ENCODE measurements around the gene IL1F10.

IL1F10 gene

DNA sequence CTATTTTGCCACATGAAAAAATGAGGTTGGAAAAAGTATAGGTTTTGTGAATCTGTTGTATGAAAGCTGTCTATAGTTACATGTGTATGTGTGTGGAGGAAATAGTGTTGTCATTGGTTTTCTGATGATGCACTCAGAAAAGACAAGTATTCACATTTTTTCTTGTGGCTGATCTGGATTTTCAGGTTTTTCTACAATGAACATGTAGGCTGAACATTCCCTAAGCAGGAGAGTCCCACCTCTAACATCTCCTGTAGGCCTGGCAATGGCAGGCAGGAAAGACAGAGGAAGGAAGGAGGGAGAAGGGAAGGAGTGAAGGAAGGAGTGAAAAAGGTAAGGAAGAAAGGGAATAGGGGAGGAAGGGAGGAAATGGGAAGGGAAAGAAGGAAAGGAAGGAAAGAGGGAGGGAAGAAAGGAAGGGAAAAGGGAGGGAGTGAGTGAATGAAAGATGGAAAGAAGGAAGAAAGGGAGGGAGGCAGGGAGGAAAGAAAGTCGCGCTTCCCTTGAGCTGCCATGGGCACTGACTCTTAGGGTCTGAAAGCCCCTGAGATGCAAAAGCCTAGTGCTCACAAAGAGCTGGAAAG, 9.3 kb upstream of the IL1F10 start:
- Histone ChIP-seq H3K9me3 (ENCODE audit: control insufficient read depth in 2 of 2, low read length in 2 of 2) (peaks cover 0 to 2% of the 10 kb centered on the region in 2 donors), H3K4me3 (ENCODE audit: low read length in 2 of 2) (no peak overlapping the region), H3K27ac (ENCODE audit: low read depth in 2 of 2, low read length in 2 of 2) (no peak overlapping the region)

DNA sequence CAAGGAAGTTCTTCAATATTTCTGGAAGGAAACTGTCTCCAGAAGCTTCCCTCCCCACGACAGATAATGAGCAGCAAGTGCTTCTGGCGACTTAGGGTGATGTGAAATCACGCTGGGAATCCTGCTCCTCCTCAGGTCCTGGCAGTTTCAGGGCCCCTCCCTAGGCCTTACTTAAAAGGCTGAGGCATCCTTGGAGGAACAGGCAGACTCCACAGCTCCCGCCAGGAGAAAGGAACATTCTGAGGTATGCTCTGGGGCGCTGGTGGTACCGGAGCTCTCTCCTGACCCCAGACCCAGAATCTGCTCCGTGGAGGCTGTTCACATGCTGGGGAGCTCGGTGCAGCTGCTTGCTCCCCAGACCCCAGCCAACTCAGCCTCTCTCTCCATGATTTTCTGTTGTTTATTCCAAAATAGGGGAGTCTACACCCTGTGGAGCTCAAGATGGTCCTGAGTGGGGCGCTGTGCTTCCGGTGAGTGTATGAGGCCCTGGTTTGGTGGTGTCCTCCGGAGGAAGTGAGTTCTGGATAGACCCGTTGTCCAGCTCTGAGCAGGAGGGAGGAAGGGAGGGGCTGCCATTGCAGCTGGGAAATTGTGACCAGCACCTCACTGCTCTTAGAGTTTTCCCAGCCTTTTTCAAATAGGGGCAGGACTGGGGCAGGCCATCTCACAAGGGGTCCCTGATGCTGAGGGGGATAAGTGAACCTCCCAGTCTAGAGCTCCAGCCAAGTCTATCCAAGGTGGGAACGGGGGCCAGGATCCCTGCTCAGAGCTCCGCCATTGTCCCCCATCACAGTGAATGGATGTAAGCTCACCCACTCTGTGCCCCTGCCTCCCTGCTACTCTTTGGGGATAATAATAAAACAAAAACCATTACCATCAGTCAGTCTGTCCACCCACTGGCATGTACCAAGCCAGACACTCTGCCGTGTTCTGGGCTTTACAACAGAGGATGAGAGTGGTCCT, 8.5 kb upstream of the IL1F10 start, which contains the start of gene IL36RN:
IL36RN (plus strand) TSS at position 201 of the 963 bp plus-strand sequence; CDS start at position 442, 241 bp downstream.
- Histone ChIP-seq H3K9ac (ENCODE audit: low read depth in 1 of 2, low read length in 2 of 2) (no peak within 1 kb of the TSS), H3K4me3 (ENCODE audit: low read length in 2 of 2) (no peak within 1 kb of the TSS), H3K27me3 (ENCODE audit: control insufficient read depth in 2 of 2, insufficient read depth in 2 of 2, low read length in 2 of 2) (peaks cover 0 to 5% of the 10 kb centered on the region in 2 donors), H3K4me1 (ENCODE audit: control insufficient read depth in 2 of 2, insufficient read depth in 2 of 2, low read length in 2 of 2) (no peaks in the 10 kb centered on the region), H3K36me3 (ENCODE audit: control insufficient read depth in 2 of 2, insufficient read depth in 2 of 2, low read length in 2 of 2) (no peaks in the 10 kb centered on the region), H3K9me3 (ENCODE audit: control insufficient read depth in 2 of 2, low read length in 2 of 2) (peaks cover 0 to 2% of the 10 kb centered on the region in 2 donors), H3K27ac (ENCODE audit: low read depth in 2 of 2, low read length in 2 of 2) (no peak within 1 kb of the TSS)

More for the DNA sequence above, 9.3 kb upstream of the IL1F10 start:
- Histone ChIP-seq H3K36me3 (ENCODE audit: control insufficient read depth in 2 of 2, insufficient read depth in 2 of 2, low read length in 2 of 2) (no peaks in the 10 kb centered on the region), H3K27me3 (ENCODE audit: control insufficient read depth in 2 of 2, insufficient read depth in 2 of 2, low read length in 2 of 2) (peaks cover 0 to 5% of the 10 kb centered on the region in 2 donors), H3K4me1 (ENCODE audit: control insufficient read depth in 2 of 2, insufficient read depth in 2 of 2, low read length in 2 of 2) (no peaks in the 10 kb centered on the region), H3K9ac (ENCODE audit: low read depth in 1 of 2, low read length in 2 of 2) (no peak overlapping the region)

DNA sequence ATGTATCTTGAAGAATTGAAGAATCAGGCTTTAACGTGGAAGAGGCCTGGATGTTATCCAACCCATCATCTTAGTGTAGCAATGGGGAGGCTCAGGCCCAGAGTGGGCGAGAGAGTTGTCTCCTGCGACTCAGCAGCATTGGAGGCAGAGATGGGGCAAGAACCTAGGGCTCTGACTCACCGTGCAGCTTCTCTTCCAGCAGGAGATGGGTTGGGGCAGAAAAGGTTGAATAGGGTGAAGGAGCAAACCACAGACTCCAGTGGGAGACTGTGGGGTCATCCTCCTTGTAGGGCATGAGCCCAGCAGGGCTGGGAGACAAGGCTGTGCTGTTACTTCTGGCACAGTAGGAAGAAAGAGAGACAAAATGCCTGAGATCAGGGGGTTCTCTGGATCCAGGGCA, 7.4 kb upstream of the IL1F10 start:
- H3K36me3 ChIP-seq (ENCODE audit: control insufficient read depth in 2 of 2, insufficient read depth in 2 of 2, low read length in 2 of 2): no peaks in the 10 kb centered on the region
- H3K27ac ChIP-seq (ENCODE audit: low read depth in 2 of 2, low read length in 2 of 2): no peak overlapping the region
- H3K9me3 ChIP-seq (ENCODE audit: control insufficient read depth in 2 of 2, low read length in 2 of 2): no peaks in the 10 kb centered on the region
- H3K4me3 ChIP-seq (ENCODE audit: low read length in 2 of 2): no peak overlapping the region
- H3K9ac ChIP-seq (ENCODE audit: low read depth in 1 of 2, low read length in 2 of 2): no peak overlapping the region
- H3K27me3 ChIP-seq (ENCODE audit: control insufficient read depth in 2 of 2, insufficient read depth in 2 of 2, low read length in 2 of 2): peaks cover 0 to 5% of the 10 kb centered on the region in 2 donors
- no peaks in the 10 kb centered on the region for H3K4me1 ChIP-seq (ENCODE audit: control insufficient read depth in 2 of 2, insufficient read depth in 2 of 2, low read length in 2 of 2)

DNA sequence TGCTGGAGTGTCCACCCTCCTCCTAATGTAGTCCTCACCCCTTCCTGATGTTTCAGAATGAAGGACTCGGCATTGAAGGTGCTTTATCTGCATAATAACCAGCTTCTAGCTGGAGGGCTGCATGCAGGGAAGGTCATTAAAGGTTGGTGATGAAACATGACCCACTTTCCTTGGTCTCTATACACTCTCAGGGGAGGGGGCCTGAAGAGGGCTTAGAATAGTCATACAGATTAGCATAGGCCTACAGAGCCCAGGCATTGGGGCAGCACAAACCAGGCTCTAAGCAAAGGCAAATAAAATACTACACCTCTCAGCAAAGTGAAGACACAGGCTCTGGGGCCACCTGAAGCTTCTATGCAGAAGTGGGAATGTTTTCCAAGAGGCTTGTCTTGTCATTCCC, 7.0 kb upstream of the IL1F10 start:
- Histone ChIP-seq H3K4me1 (ENCODE audit: control insufficient read depth in 2 of 2, insufficient read depth in 2 of 2, low read length in 2 of 2) (no peaks in the 10 kb centered on the region), H3K27ac (ENCODE audit: low read depth in 2 of 2, low read length in 2 of 2) (no peak overlapping the region), H3K4me3 (ENCODE audit: low read length in 2 of 2) (no peak overlapping the region), H3K9ac (ENCODE audit: low read depth in 1 of 2, low read length in 2 of 2) (no peak overlapping the region), H3K36me3 (ENCODE audit: control insufficient read depth in 2 of 2, insufficient read depth in 2 of 2, low read length in 2 of 2) (no peaks in the 10 kb centered on the region), H3K27me3 (ENCODE audit: control insufficient read depth in 2 of 2, insufficient read depth in 2 of 2, low read length in 2 of 2) (peaks cover 0 to 5% of the 10 kb centered on the region in 2 donors), H3K9me3 (ENCODE audit: control insufficient read depth in 2 of 2, low read length in 2 of 2) (no peaks in the 10 kb centered on the region)

DNA sequence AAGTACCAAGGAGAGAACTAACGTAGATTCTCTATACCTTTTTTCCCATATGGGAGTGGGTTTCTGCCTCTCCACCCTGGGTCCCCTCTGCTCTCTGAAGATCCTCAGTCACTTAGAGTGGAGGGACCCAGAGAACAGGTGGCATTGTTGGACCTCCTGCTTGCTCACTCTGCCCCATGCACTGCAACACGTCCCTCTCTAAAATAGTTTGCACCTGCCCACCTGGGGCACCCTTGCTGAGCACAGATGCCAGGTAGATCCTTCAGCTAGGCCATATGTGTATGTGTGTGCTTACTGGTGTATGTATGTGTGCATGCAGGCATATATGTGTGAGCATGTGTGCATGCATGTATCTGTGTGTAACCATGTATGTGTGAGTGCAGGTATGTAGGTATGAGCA, 6.5 kb upstream of the IL1F10 start:
- no peaks in the 10 kb centered on the region for H3K36me3 ChIP-seq (ENCODE audit: control insufficient read depth in 2 of 2, insufficient read depth in 2 of 2, low read length in 2 of 2)
- H3K4me1 ChIP-seq (ENCODE audit: control insufficient read depth in 2 of 2, insufficient read depth in 2 of 2, low read length in 2 of 2): no peaks in the 10 kb centered on the region
- peaks cover 0 to 2% of the 10 kb centered on the region in 2 donors for H3K27me3 ChIP-seq (ENCODE audit: control insufficient read depth in 2 of 2, insufficient read depth in 2 of 2, low read length in 2 of 2)
- H3K4me3 ChIP-seq (ENCODE audit: low read length in 2 of 2): no peak overlapping the region
- no peak overlapping the region for H3K9ac ChIP-seq (ENCODE audit: low read depth in 1 of 2, low read length in 2 of 2)
- no peaks in the 10 kb centered on the region for H3K9me3 ChIP-seq (ENCODE audit: control insufficient read depth in 2 of 2, low read length in 2 of 2)
- H3K27ac ChIP-seq (ENCODE audit: low read depth in 2 of 2, low read length in 2 of 2): no peak overlapping the region

DNA sequence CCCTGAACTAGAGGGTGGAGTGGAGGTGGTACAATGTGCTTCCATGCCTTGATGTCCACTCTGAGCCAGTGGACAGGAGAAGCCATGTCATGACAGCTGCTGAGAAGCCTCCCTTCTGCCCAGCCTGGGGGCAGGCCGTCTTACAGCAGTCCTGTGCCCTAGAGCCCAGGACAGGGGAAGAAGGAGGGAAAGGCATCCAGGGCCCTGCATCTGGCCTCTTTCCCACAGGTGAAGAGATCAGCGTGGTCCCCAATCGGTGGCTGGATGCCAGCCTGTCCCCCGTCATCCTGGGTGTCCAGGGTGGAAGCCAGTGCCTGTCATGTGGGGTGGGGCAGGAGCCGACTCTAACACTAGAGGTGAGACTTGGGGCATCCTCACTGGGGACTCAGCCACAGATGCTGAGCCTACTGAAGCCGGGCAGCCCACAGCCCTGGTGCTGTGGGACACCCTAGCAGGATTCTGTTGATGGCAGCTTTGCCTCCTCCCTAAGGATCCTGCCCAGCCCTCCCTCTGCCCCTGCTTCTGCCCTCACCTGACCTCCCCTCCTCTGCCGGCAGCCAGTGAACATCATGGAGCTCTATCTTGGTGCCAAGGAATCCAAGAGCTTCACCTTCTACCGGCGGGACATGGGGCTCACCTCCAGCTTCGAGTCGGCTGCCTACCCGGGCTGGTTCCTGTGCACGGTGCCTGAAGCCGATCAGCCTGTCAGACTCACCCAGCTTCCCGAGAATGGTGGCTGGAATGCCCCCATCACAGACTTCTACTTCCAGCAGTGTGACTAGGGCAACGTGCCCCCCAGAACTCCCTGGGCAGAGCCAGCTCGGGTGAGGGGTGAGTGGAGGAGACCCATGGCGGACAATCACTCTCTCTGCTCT, 5.6 kb upstream of the IL1F10 start:
- Histone ChIP-seq H3K36me3 (ENCODE audit: control insufficient read depth in 2 of 2, insufficient read depth in 2 of 2, low read length in 2 of 2) (no peaks in the 10 kb centered on the region), H3K9ac (ENCODE audit: low read depth in 1 of 2, low read length in 2 of 2) (no peak overlapping the region), H3K4me1 (ENCODE audit: control insufficient read depth in 2 of 2, insufficient read depth in 2 of 2, low read length in 2 of 2) (no peaks in the 10 kb centered on the region), H3K27ac (ENCODE audit: low read depth in 2 of 2, low read length in 2 of 2) (no peak overlapping the region), H3K9me3 (ENCODE audit: control insufficient read depth in 2 of 2, low read length in 2 of 2) (no peaks in the 10 kb centered on the region), H3K4me3 (ENCODE audit: low read length in 2 of 2) (no peak overlapping the region), H3K27me3 (ENCODE audit: control insufficient read depth in 2 of 2, insufficient read depth in 2 of 2, low read length in 2 of 2) (peaks cover 0 to 2% of the 10 kb centered on the region in 2 donors)

DNA sequence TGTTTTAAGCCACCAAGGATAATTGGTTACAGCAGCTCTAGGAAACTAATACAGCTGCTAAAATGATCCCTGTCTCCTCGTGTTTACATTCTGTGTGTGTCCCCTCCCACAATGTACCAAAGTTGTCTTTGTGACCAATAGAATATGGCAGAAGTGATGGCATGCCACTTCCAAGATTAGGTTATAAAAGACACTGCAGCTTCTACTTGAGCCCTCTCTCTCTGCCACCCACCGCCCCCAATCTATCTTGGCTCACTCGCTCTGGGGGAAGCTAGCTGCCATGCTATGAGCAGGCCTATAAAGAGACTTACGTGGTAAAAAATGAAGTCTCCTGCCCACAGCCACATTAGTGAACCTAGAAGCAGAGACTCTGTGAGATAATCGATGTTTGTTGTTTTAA, 3.5 kb upstream of the IL1F10 start:
- Histone ChIP-seq H3K36me3 (ENCODE audit: control insufficient read depth in 2 of 2, insufficient read depth in 2 of 2, low read length in 2 of 2) (no peaks in the 10 kb centered on the region), H3K9me3 (ENCODE audit: control insufficient read depth in 2 of 2, low read length in 2 of 2) (no peaks in the 10 kb centered on the region), H3K9ac (ENCODE audit: low read depth in 1 of 2, low read length in 2 of 2) (no peak overlapping the region), H3K4me3 (ENCODE audit: low read length in 2 of 2) (no peak overlapping the region), H3K4me1 (ENCODE audit: control insufficient read depth in 2 of 2, insufficient read depth in 2 of 2, low read length in 2 of 2) (no peaks in the 10 kb centered on the region), H3K27me3 (ENCODE audit: control insufficient read depth in 2 of 2, insufficient read depth in 2 of 2, low read length in 2 of 2) (peaks cover 0 to 2% of the 10 kb centered on the region in 2 donors), H3K27ac (ENCODE audit: low read depth in 2 of 2, low read length in 2 of 2) (no peak overlapping the region)

DNA sequence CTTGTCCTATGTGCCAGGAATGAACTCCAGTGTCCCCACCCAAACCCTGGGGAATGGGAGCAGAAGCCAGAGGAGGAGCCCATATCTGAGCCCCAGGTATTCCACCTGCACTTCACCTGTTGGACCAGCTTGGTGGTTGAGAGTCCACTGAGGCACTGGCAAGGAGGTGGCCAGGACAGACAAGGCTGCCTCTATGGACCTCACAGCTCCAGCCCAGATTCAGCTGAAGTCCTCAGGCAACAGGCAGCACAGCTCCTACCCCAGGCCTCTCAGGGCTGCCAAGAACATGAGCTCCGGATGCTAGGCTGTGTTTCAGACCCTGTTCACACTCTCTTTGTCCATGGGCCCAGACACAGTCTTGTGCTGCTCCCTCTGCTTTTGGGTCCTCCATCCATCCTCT, 2.9 kb upstream of the IL1F10 start:
- H3K27ac ChIP-seq (ENCODE audit: low read depth in 2 of 2, low read length in 2 of 2): no peak overlapping the region
- H3K4me1 ChIP-seq (ENCODE audit: control insufficient read depth in 2 of 2, insufficient read depth in 2 of 2, low read length in 2 of 2): no peaks in the 10 kb centered on the region
- H3K4me3 ChIP-seq (ENCODE audit: low read length in 2 of 2): no peak overlapping the region
- H3K36me3 ChIP-seq (ENCODE audit: control insufficient read depth in 2 of 2, insufficient read depth in 2 of 2, low read length in 2 of 2): no peaks in the 10 kb centered on the region
- no peak overlapping the region for H3K9ac ChIP-seq (ENCODE audit: low read depth in 1 of 2, low read length in 2 of 2)
- H3K27me3 ChIP-seq (ENCODE audit: control insufficient read depth in 2 of 2, insufficient read depth in 2 of 2, low read length in 2 of 2): peaks cover 0 to 2% of the 10 kb centered on the region in 2 donors
- H3K9me3 ChIP-seq (ENCODE audit: control insufficient read depth in 2 of 2, low read length in 2 of 2): no peaks in the 10 kb centered on the region

DNA sequence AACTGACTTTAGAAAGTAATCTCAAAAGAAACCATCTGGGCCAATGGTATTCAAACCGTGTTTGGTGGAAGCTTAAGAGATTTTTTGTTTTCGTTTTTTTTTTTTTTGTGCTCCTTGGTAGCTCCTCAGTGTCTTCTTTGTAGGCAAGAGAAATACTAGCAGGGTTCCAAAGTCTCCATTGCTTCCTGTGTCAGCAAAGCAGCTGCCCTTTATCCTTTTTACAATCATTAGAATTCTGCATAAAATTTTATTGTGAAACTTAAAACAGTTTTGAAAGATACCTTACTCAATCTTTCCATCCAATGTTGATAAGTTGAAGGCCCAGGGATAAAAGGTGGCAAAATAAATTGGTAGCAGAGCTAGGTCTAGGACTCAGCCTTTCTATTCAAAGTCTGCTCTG, 479 bp downstream of the IL1F10 start:
- Histone ChIP-seq H3K4me1 (ENCODE audit: control insufficient read depth in 2 of 2, insufficient read depth in 2 of 2, low read length in 2 of 2) (no peaks in the 10 kb centered on the region), H3K27ac (ENCODE audit: low read depth in 2 of 2, low read length in 2 of 2) (no peak overlapping the region), H3K9ac (ENCODE audit: low read depth in 1 of 2, low read length in 2 of 2) (no peak overlapping the region), H3K27me3 (ENCODE audit: control insufficient read depth in 2 of 2, insufficient read depth in 2 of 2, low read length in 2 of 2) (no peaks in the 10 kb centered on the region), H3K36me3 (ENCODE audit: control insufficient read depth in 2 of 2, insufficient read depth in 2 of 2, low read length in 2 of 2) (no peaks in the 10 kb centered on the region), H3K9me3 (ENCODE audit: control insufficient read depth in 2 of 2, low read length in 2 of 2) (no peaks in the 10 kb centered on the region), H3K4me3 (ENCODE audit: low read length in 2 of 2) (no peak overlapping the region)

All from mucosa of rectum (tissue), 2 donors.